ENCODE results near the gene CLIP1.
A peak's percentile ranks its signal among the peaks of the same experiment; 100 is the strongest.
"Not testable (repeated sequence)": the region's sequence is repeated elsewhere in the genome, so short reads cannot be mapped to it uniquely, and the experiment has no call there.

CLIP1 gene

GRCh38 chr12:122394626-122395194 is 27.8 kb downstream of the CLIP1 start:
- DNase-seq: no peak

GRCh38 chr12:122393817-122394216 is 28.7 kb downstream of the CLIP1 start:
- DNase-seq: peak; percentile 40

- DNase-seq: no peak
Observed at GRCh38 chr12:122392411-122392810, 30.1 kb downstream of the CLIP1 start.

GRCh38 chr12:122389677-122390076 is 32.8 kb downstream of the CLIP1 start:
- no peak for DNase-seq

GRCh38 chr12:122387887-122388286 is 34.6 kb downstream of the CLIP1 start:
- no peak for DNase-seq

GRCh38 chr12:122385171-122386016 is 37.1 kb downstream of the CLIP1 start:
- no peak for DNase-seq

GRCh38 chr12:122382919-122383350 is 39.5 kb downstream of the CLIP1 start:
- no peak for DNase-seq

GRCh38 chr12:122381021-122381420 is 41.4 kb downstream of the CLIP1 start:
- no peak for DNase-seq

GRCh38 chr12:122376751-122377150 is 45.7 kb downstream of the CLIP1 start:
- not testable (repeated sequence) for DNase-seq

GRCh38 chr12:122374707-122375106 is 47.8 kb downstream of the CLIP1 start:
- no peak for DNase-seq

GRCh38 chr12:122371475-122372045 is 50.9 kb downstream of the CLIP1 start:
- DNase-seq: no peak

GRCh38 chr12:122368361-122369073 is 54.0 kb downstream of the CLIP1 start:
- no peak for DNase-seq

GRCh38 chr12:122367632-122368031 is 54.8 kb downstream of the CLIP1 start:
- DNase-seq: not testable (repeated sequence)

- DNase-seq: no peak
Observed at GRCh38 chr12:122366685-122367475, 55.6 kb downstream of the CLIP1 start.

GRCh38 chr12:122365226-122365625 is 57.2 kb downstream of the CLIP1 start:
- DNase-seq: not testable (repeated sequence)

GRCh38 chr12:122363782-122364181 is 58.7 kb downstream of the CLIP1 start:
- no peak for DNase-seq

GRCh38 chr12:122362755-122363154 is 59.7 kb downstream of the CLIP1 start:
- no peak for DNase-seq

GRCh38 chr12:122358403-122358802 is 64.1 kb downstream of the CLIP1 start:
- not testable (repeated sequence) for DNase-seq

GRCh38 chr12:122357536-122357935 is 64.9 kb downstream of the CLIP1 start:
- not testable (repeated sequence) for DNase-seq

- DNase-seq: not testable (repeated sequence)
Observed at GRCh38 chr12:122356991-122357390, 65.5 kb downstream of the CLIP1 start.

- peak; percentile 67 for DNase-seq
Observed at GRCh38 chr12:122356192-122356635, 66.3 kb downstream of the CLIP1 start.

GRCh38 chr12:122355706-122356105 is 66.8 kb downstream of the CLIP1 start:
- no peak for DNase-seq

Measured in CD4-positive, alpha-beta T cell treated with Interleukin-10 for 1 hour (primary cell).